GM12878 (cell line): ENCODE results near the gene PTK7. TPM values are rescaled to one million over a fixed set of nuclear protein-coding genes. Genes with fewer than 3 reads are reported as not detected.

ENCODE experiments used
- ATAC-seq: fragments of 200-7000 bp; cut with Tn5 transposase; 3 replicates; pipeline ENCODE4 v1.9.1; 2020; ENCODE audit warnings: mild to moderate bottlenecking, moderate library complexity
- BruUV-seq: library from RNA; stranded (reverse); fragments of 400-500 nt; replicated peaks from 2 replicates; lab custom pipeline; 2021; lab: Mats Ljungman, UMichigan
- CTCF ChIA-PET: fragments of 300-600 bp; sonication (Branson Sonifier 250); formaldehyde crosslinking; extraction: SDS; loops from one replicate; lab custom pipeline; 2021; ENCODE audit warnings: inconsistent platforms; lab: Yijun Ruan, JAX
- POLR2A ChIA-PET: fragments of 350-600 bp; formaldehyde crosslinking; extraction: SDS; loops from one replicate; lab custom pipeline; 2021; ENCODE audit warnings: inconsistent platforms; lab: Charles Lee
- RAD21 ChIA-PET: fragments of 300-600 bp; sonication (Branson Sonifier 250); formaldehyde crosslinking; loops from one replicate; lab custom pipeline; 2023; ENCODE audit warnings: antibody characterized with exemption; ENCODE audit not compliant: unreplicated experiment; lab: Charles Lee
- SMC1A ChIA-PET: fragments of 300-600 bp; sonication (Branson Sonifier 250); formaldehyde crosslinking; loops from one replicate; lab custom pipeline; 2023; ENCODE audit not compliant: unreplicated experiment, uncharacterized antibody; lab: Charles Lee
- DNase-seq: peaks from one replicate; pipeline ENCODE4 v3.0.0-alpha.2; 2011; ENCODE audit warnings: low read depth, low spot score
- FAIRE-seq: peaks from 3 replicates; lab custom pipeline; 2011; peaks lifted over from hg19 to GRCh38; lab: Jason Lieb, UNC
- H2AFZ ChIP-seq: 2 replicates; pipeline ENCODE4 v1.6.0; 2011; ENCODE audit warnings: low read depth, low read length, control low read depth; ENCODE audit not compliant: control insufficient read depth
- H3K27ac ChIP-seq: 2 replicates; pipeline ENCODE4 v1.5.1; 2011; ENCODE audit warnings: control low read depth; ENCODE audit not compliant: control insufficient read depth, insufficient read depth
- H3K27me3 ChIP-seq, 2 experiments: replicated peaks in 1 of 2; 2 replicates each; pipeline versions ENCODE4 v1.6.0 to v1.6.1; 2011; ENCODE audit warnings: low read length in 1 of 2; ENCODE audit not compliant: control insufficient read depth in 2 of 2, insufficient read depth in 2 of 2
- H3K36me3 ChIP-seq, 2 experiments: 2 replicates each; pipeline ENCODE4 v1.5.1; 2011; ENCODE audit warnings: low read length in 1 of 2; ENCODE audit not compliant: control insufficient read depth in 2 of 2, insufficient read depth in 2 of 2
- H3K4me1 ChIP-seq: 2 replicates; pipeline ENCODE4 v1.6.1; 2011; ENCODE audit warnings: mild to moderate bottlenecking, low read length, moderate library complexity, mixed read lengths; ENCODE audit not compliant: control insufficient read depth, insufficient read depth
- H3K4me2 ChIP-seq: 2 replicates; pipeline ENCODE4 v1.6.0; 2011; ENCODE audit warnings: control low read depth; ENCODE audit not compliant: control insufficient read depth, insufficient read depth
- H3K4me3 ChIP-seq: fragments of 200-600 bp; sonication (generic); 2 replicates; pipeline ENCODE4 v1.5.1; 2016
- H3K79me2 ChIP-seq: 2 replicates; pipeline ENCODE4 v1.6.0; 2011; ENCODE audit warnings: low read length; ENCODE audit not compliant: control insufficient read depth, insufficient read depth
- H3K9ac ChIP-seq: 2 replicates; pipeline ENCODE4 v1.8.0; 2011; ENCODE audit warnings: low read length, control low read depth, mixed read lengths; ENCODE audit not compliant: control insufficient read depth, insufficient read depth
- H3K9me3 ChIP-seq: replicated peaks from 3 replicates; pipeline ENCODE4 v1.5.1; 2011; ENCODE audit warnings: mild to moderate bottlenecking, low read length; ENCODE audit not compliant: control insufficient read depth, insufficient read depth
- H4K20me1 ChIP-seq: 2 replicates; pipeline ENCODE4 v1.6.0; 2011; ENCODE audit not compliant: control insufficient read depth, insufficient read depth
- BACH1 ChIP-seq: fragments of 450-650 bp; IDR thresholded peaks from 2 replicates; pipeline ENCODE4 v1.6.1; 2017; ENCODE audit warnings: mild to moderate bottlenecking, borderline replicate concordance
- BCL11A ChIP-seq: IDR thresholded peaks from 2 replicates; pipeline ENCODE4 v1.6.1; 2011; ENCODE audit warnings: low read depth, low read length
- HCFC1 ChIP-seq: fragments of 150-350 bp; IDR thresholded peaks from 2 replicates; pipeline ENCODE4 v1.6.1; 2014; ENCODE audit warnings: low read length
- HDGF ChIP-seq: fragments of 450-650 bp; IDR thresholded peaks from 2 replicates; pipeline ENCODE4 v1.6.1; 2016; ENCODE audit warnings: antibody characterized with exemption
- MEF2A ChIP-seq: IDR thresholded peaks from 2 replicates; pipeline ENCODE4 v1.6.1; 2011; ENCODE audit warnings: low read depth, mild to moderate bottlenecking, low read length, moderate library complexity; ENCODE audit not compliant: insufficient read depth
- MYC ChIP-seq: IDR thresholded peaks from 2 replicates; pipeline ENCODE4 v1.6.1; 2011; ENCODE audit warnings: mild to moderate bottlenecking, low read length, moderate library complexity, inconsistent platforms; ENCODE audit not compliant: insufficient read depth, insufficient replicate concordance, insufficient read length, severe bottlenecking
- NFXL1 ChIP-seq: fragments of 450-650 bp; IDR thresholded peaks from 2 replicates; pipeline ENCODE4 v1.6.1; 2017; ENCODE audit warnings: antibody characterized with exemption, mild to moderate bottlenecking, borderline replicate concordance
- PAX5 ChIP-seq: IDR thresholded peaks from 2 replicates; pipeline ENCODE4 v1.6.1; 2011; ENCODE audit warnings: low read depth, low read length, borderline replicate concordance
- PML ChIP-seq: IDR thresholded peaks from 2 replicates; pipeline ENCODE4 v1.6.1; 2012; ENCODE audit warnings: low read length, inconsistent platforms
- POLR2A ChIP-seq: IDR thresholded peaks from 2 replicates; pipeline ENCODE4 v1.6.1; 2011; ENCODE audit warnings: low read depth, mild to moderate bottlenecking, low read length
- POLR2AphosphoS2 ChIP-seq: IDR thresholded peaks from 2 replicates; pipeline ENCODE4 v1.6.1; 2011; ENCODE audit warnings: low read depth, mild to moderate bottlenecking, low read length, improper control_type of control experiment, moderate library complexity
- POLR2AphosphoS5 ChIP-seq: IDR thresholded peaks from 2 replicates; pipeline ENCODE4 v1.6.1; 2011; ENCODE audit warnings: mild to moderate bottlenecking, low read length, inconsistent platforms
- POU2F2 ChIP-seq: IDR thresholded peaks from 3 replicates; pipeline ENCODE4 v1.6.1; 2011; ENCODE audit warnings: low read depth, mild to moderate bottlenecking, low read length, borderline replicate concordance
- RFX5 ChIP-seq: IDR thresholded peaks from 2 replicates; pipeline ENCODE4 v1.6.1; 2011; ENCODE audit warnings: low read depth, low read length, improper control_type of control experiment
- SRF ChIP-seq, 2 experiments: IDR thresholded peaks; 2 replicates each; pipeline ENCODE4 v1.6.1; 2011; ENCODE audit warnings: low read depth in 2 of 2, low read length in 2 of 2, mild to moderate bottlenecking in 1 of 2, moderate library complexity in 1 of 2
- SUZ12 ChIP-seq: fragments of 200-600 bp; sonication (generic); IDR thresholded peaks from one replicate; pipeline ENCODE4 v1.6.1; 2018; ENCODE audit warnings: antibody characterized with exemption, mild to moderate bottlenecking; ENCODE audit not compliant: unreplicated experiment
- WGBS: methylation state at CpG from one replicate; pipeline ENCODE4 v1.1.6; 2016; ENCODE audit warnings: low lambda C conversion rate; ENCODE audit not compliant: insufficient replicate concordance, insufficient coverage; ENCODE audit errors: missing lambda C conversion rate; 5-methylcytosine and 5-hydroxymethylcytosine counted together
- in situ Hi-C: fragments of 300-500 bp; cut with MboI; formaldehyde crosslinking; loops from 9 replicates; pipeline ENCODE4 v1.14.3; 2018; ENCODE audit warnings: mixed read lengths
- intact Hi-C: fragments of 100-400 bp; cut with micrococcal nuclease; formaldehyde crosslinking; loops from one replicate; pipeline ENCODE4 v1.14.2; 2022; ENCODE audit not compliant: unreplicated experiment
- polyA plus RNA-seq, 11 experiments: library from polyadenylated mRNA; depleted of rRNA in 4 of 11; unstranded in 6 of 11; stranded (reverse) in 5 of 11; fragments of >200 nt; fragmentation: Nextera tagmentation in 4 of 11; fragmentation: Illumina TruSeq in 1 of 11; extraction: Ambion mirVana in 4 of 11; extraction: Trizol in 1 of 11; gene quantifications; 1 replicate in 1 of 11; 2 replicates in 10 of 11; pipeline versions ENCODE4 v1.2.1 to v1.2.3, GENCODE V29; 2011 to 2016; ENCODE audit warnings: inconsistent platforms in 2 of 11, missing spikeins in 2 of 11, low read depth in 1 of 11
- total RNA-seq, 4 experiments: library from RNA; depleted of rRNA in 3 of 4; stranded (reverse); fragments of >200 nt in 3 of 4; fragmentation: Illumina TruSeq in 1 of 4; extraction: Trizol in 1 of 4; gene quantifications; 2 replicates each; pipeline versions ENCODE4 v1.2.1 to v1.2.3, GENCODE V29; 2013 to 2021
- TF ChIP-seq, protein P1 (sequence below): fragments of 450-650 bp; IDR thresholded peaks from 2 replicates; pipeline ENCODE4 v1.6.1; 2017; ENCODE audit warnings: mild to moderate bottlenecking, moderate library complexity
- TF ChIP-seq, protein P2 (sequence below): IDR thresholded peaks from 2 replicates; pipeline ENCODE4 v1.6.1; 2012; ENCODE audit warnings: low read depth, low read length, improper control_type of control experiment

Gene PTK7
- total and polyA plus RNA-seq, 10 of the 15 experiments (the other 5 are each of a cell fraction or from before 2014, with no cell fraction given), result 0.18 to 14.4 (median 3.3) TPM; not detected in 1

DNA sequence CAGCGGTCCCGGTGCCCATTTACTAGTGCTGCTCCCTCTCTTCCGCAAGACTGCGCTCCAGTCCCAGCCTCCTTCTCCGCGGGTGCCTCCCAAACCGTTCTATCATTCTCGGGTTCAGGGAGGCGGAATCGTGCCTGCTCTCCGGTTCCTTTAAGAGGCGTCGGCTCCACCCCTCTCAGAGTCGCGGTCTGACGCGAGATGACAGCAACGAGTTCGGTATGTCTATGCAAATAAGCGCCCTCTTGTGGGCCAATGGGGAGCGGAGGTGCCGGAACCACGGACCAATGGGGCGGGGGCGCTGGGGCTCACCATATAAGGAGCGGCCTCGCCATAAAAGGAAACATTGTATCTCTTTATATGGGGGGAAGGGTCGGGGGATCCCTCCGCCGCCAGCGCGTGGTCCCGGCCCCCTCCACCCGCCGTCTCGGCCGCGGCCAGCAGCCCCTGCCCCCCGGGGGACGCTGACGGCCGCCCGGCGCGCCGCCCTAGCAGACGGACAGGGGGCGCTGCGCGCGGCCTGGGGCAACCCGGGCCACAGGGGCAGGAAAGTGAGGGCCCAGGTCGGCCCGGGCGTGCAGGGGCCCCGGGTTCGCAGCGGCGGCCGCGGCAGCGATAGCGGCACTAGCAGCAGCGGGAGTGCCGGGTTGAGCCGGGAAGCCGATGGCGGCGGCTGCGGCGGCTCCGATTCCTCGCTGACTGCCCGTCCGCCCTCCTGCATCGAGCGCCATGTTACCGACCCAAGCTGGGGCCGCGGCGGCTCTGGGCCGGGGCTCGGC, 95.0 kb downstream of the PTK7 start, which contains the start of gene SRF:
TSS of gene SRF (plus strand) at position 339 of the 776 bp plus-strand sequence. CDS start at position 727, 388 bp downstream.
- Histone ChIP-seq H4K20me1 (peaks cover 6% of the 10 kb centered on the region; the same call in 1 of the 2 replicates), H3K4me2 (peak within 1 kb of the TSS; percentile 100), H3K4me1 (peaks cover 24% of the 10 kb centered on the region), H3K9me3 (no peaks in the 10 kb centered on the region), H3K27ac (peak within 1 kb of the TSS; percentile 92), H3K36me3 (peaks cover 8 to 11% of the 10 kb centered on the region in 2 experiments; a peak in 3 of 4 replicates), H3K27me3 (no peaks in the 10 kb centered on the region), H3K9ac (peak within 1 kb of the TSS; percentile 95), H3K79me2 (peaks cover 46% of the 10 kb centered on the region), H3K4me3 (peak within 1 kb of the TSS; percentile 94), H2AFZ (peak within 1 kb of the TSS; percentile 88)
- ChIA-PET RAD21 (no interaction called here), POLR2A (interaction anchor here (0.6 to 2.8 kb wide), 3 partner anchors 11 to 20 kb away, joined by 5 to 11 read pairs (median 6); partner anchors contain the start of gene CUL9), CTCF (interaction anchor here (0.7 to 1.9 kb wide), 6 partner anchors 27 to 336 kb away, joined by 3 to 5 read pairs (median 3); partner anchors contain the start of gene DNPH1), SMC1A (no interaction called here)
- intact Hi-C loops, result loop anchor here (1.0 to 10.0 kb wide), 5 partner anchors 76 to 386 kb away; partner anchors contain the start of genes BICRAL, KLHDC3, POLR1C and YIPF3
- WGBS, result 2% methylated on average over 70 of the region's 83 CpGs
- ATAC-seq (peak; percentile 73), DNase-seq (peak; percentile 93), FAIRE-seq (peak; percentile 97)
- TSS peak; percentile 37 for BruUV-seq
- in situ Hi-C loops, result no loop called here
- TF ChIP-seq, protein P1, sequence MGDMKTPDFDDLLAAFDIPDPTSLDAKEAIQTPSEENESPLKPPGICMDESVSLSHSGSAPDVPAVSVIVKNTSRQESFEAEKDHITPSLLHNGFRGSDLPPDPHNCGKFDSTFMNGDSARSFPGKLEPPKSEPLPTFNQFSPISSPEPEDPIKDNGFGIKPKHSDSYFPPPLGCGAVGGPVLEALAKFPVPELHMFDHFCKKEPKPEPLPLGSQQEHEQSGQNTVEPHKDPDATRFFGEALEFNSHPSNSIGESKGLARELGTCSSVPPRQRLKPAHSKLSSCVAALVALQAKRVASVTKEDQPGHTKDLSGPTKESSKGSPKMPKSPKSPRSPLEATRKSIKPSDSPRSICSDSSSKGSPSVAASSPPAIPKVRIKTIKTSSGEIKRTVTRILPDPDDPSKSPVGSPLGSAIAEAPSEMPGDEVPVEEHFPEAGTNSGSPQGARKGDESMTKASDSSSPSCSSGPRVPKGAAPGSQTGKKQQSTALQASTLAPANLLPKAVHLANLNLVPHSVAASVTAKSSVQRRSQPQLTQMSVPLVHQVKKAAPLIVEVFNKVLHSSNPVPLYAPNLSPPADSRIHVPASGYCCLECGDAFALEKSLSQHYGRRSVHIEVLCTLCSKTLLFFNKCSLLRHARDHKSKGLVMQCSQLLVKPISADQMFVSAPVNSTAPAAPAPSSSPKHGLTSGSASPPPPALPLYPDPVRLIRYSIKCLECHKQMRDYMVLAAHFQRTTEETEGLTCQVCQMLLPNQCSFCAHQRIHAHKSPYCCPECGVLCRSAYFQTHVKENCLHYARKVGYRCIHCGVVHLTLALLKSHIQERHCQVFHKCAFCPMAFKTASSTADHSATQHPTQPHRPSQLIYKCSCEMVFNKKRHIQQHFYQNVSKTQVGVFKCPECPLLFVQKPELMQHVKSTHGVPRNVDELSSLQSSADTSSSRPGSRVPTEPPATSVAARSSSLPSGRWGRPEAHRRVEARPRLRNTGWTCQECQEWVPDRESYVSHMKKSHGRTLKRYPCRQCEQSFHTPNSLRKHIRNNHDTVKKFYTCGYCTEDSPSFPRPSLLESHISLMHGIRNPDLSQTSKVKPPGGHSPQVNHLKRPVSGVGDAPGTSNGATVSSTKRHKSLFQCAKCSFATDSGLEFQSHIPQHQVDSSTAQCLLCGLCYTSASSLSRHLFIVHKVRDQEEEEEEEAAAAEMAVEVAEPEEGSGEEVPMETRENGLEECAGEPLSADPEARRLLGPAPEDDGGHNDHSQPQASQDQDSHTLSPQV, result peak; percentile 91
- TF ChIP-seq HDGF (peak; percentile 60; the same call in 1 of the 2 replicates), POLR2AphosphoS5 (peak; percentile 74), BCL11A (no peak), BACH1 (peak; percentile 92), NFXL1 (peak; percentile 33; the same call in 1 of the 2 replicates), PML (peak; percentile 86), SUZ12 (no peak), HCFC1 (no peak), POU2F2 (peak; percentile 91; the same call in 2 of the 3 replicates), RFX5 (peak; percentile 48; the same call in 1 of the 2 replicates), MEF2A (peak; percentile 65), MYC (peak; percentile 84), POLR2AphosphoS2 (peak; percentile 41; the same call in 1 of the 2 replicates), POLR2A (peak; percentile 83), PAX5 (peak; percentile 6; the same call in 1 of the 2 replicates), SRF (IDR thresholded peaks at IDR 0.05; ENCODE audit: low read depth in 2 of 2, low read length in 2 of 2) (peak; percentile 93 to 98)
- TF ChIP-seq, protein P2, sequence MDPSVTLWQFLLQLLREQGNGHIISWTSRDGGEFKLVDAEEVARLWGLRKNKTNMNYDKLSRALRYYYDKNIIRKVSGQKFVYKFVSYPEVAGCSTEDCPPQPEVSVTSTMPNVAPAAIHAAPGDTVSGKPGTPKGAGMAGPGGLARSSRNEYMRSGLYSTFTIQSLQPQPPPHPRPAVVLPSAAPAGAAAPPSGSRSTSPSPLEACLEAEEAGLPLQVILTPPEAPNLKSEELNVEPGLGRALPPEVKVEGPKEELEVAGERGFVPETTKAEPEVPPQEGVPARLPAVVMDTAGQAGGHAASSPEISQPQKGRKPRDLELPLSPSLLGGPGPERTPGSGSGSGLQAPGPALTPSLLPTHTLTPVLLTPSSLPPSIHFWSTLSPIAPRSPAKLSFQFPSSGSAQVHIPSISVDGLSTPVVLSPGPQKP, result peak; percentile 95
